GM18867 (cell line): ENCODE results near the gene TPM1.
"Not testable (repeated sequence)": the region's sequence is repeated elsewhere in the genome, so short reads cannot be mapped to it uniquely, and the experiment has no call there.

Source experiments
- ATAC-seq: cut with Tn5 transposase; IDR thresholded peaks from one replicate; pipeline ENCODE4 v1.9.1; 2021; ENCODE audit warnings: mild to moderate bottlenecking, moderate library complexity; ENCODE audit not compliant: unreplicated experiment

The TPM1 gene

GRCh38 chr15:63041974-63042876 lies at the start of gene TPM1:
TPM1 (plus strand) TSS chr15:63042747; CDS start chr15:63042830, 83 bp downstream.
- ATAC-seq = no peak

- no peak for ATAC-seq
These were observed 49.5 kb upstream of the TPM1 start for GRCh38 chr15:62993066-62993465.

GRCh38 chr15:62993632-62994031 lies 48.9 kb upstream of the TPM1 start:
- not testable (repeated sequence) for ATAC-seq

GRCh38 chr15:62994439-62994838 lies 48.1 kb upstream of the TPM1 start:
- no peak for ATAC-seq

- ATAC-seq = no peak
These were observed 47.4 kb upstream of the TPM1 start for GRCh38 chr15:62994975-62995681.

- no peak for ATAC-seq
These were observed 45.1 kb upstream of the TPM1 start for GRCh38 chr15:62997441-62997840.

- no peak for ATAC-seq
These were observed 44.2 kb upstream of the TPM1 start for GRCh38 chr15:62998262-62998890.

- no peak for ATAC-seq
These were observed 43.4 kb upstream of the TPM1 start for GRCh38 chr15:62999178-62999577.

GRCh38 chr15:62999923-63000561 lies 42.5 kb upstream of the TPM1 start:
- no peak for ATAC-seq

- no peak for ATAC-seq
These were observed 41.8 kb upstream of the TPM1 start for GRCh38 chr15:63000706-63001105.

- no peak for ATAC-seq
These were observed 38.3 kb upstream of the TPM1 start for GRCh38 chr15:63004211-63004610.

GRCh38 chr15:63006032-63006878 lies 36.3 kb upstream of the TPM1 start:
- no peak for ATAC-seq

GRCh38 chr15:63008333-63009049 lies 34.1 kb upstream of the TPM1 start:
- no peak for ATAC-seq

GRCh38 chr15:63010386-63010785 lies 32.2 kb upstream of the TPM1 start:
- ATAC-seq = no peak

GRCh38 chr15:63010920-63011693 lies 31.4 kb upstream of the TPM1 start:
- ATAC-seq = no peak

- ATAC-seq = no peak
These were observed 30.1 kb upstream of the TPM1 start for GRCh38 chr15:63012444-63012843.

- ATAC-seq = no peak
These were observed 29.3 kb upstream of the TPM1 start for GRCh38 chr15:63013052-63013808.

- ATAC-seq = no peak
These were observed 28.0 kb upstream of the TPM1 start for GRCh38 chr15:63014578-63014977.
